Neural crest cell (in vitro differentiated cells): Measurements from ENCODE around the gene CELF4. TPM values are rescaled to one million over a fixed set of nuclear protein-coding genes. Genes with fewer than 3 reads are reported as not detected.

Experiments
- DNase-seq: peaks from one replicate; pipeline ENCODE4 v3.0.0; 2021; ENCODE audit warnings: low read depth, mixed read lengths, low spot score
- H3K27ac Mint-ChIP-seq: one replicate; pipeline ENCODE4 v1.8.0; 2021; ENCODE audit warnings: mild to moderate bottlenecking, mixed read lengths; ENCODE audit not compliant: unreplicated experiment
- H3K27me3 Mint-ChIP-seq: 2 replicates; pipeline ENCODE4 v1.8.0; 2021; ENCODE audit warnings: low read depth, mild to moderate bottlenecking, mixed read lengths
- H3K36me3 Mint-ChIP-seq: 2 replicates; pipeline ENCODE4 v1.8.0; 2021; ENCODE audit warnings: low read depth, mild to moderate bottlenecking, mixed read lengths
- H3K4me1 Mint-ChIP-seq: 2 replicates; pipeline ENCODE4 v1.8.0; 2021; ENCODE audit warnings: mixed read lengths
- H3K4me3 Mint-ChIP-seq: one replicate; pipeline ENCODE4 v1.8.0; 2021; ENCODE audit warnings: mild to moderate bottlenecking, mixed read lengths
- H3K9me3 Mint-ChIP-seq: 2 replicates; pipeline ENCODE4 v1.8.0; 2021; ENCODE audit warnings: mixed read lengths
- CTCF ChIP-seq: fragments of 200-600 bp; sonication (generic); conservative IDR thresholded peaks from 2 replicates; pipeline ENCODE4 v1.5.0; 2021; ENCODE audit warnings: antibody characterized with exemption, mild to moderate bottlenecking
- total RNA-seq: library from RNA; stranded (reverse); gene quantifications from 2 replicates; pipeline ENCODE4 v1.2.1, GENCODE V29; 2021

The CELF4 gene
- total RNA-seq, 1 donor from 2014 or later: 1.9 TPM

- peaks cover 14% of the 10 kb centered on the region for H3K27me3 Mint-ChIP-seq
- no peaks in the 10 kb centered on the region for H3K9me3 Mint-ChIP-seq
- no peak overlapping the region for H3K4me3 Mint-ChIP-seq
- no peaks in the 10 kb centered on the region for H3K36me3 Mint-ChIP-seq
- no peak for DNase-seq
- no peak overlapping the region for H3K27ac Mint-ChIP-seq
- TF ChIP-seq CTCF: no peak
- peaks cover 15% of the 10 kb centered on the region for H3K4me1 Mint-ChIP-seq
Measured at GRCh38 chr18:37389684-37390368, 175.8 kb downstream of the CELF4 start.

GRCh38 chr18:37389041-37389440 is 176.6 kb downstream of the CELF4 start:
- peaks cover 15% of the 10 kb centered on the region for H3K4me1 Mint-ChIP-seq
- TF ChIP-seq CTCF: no peak
- peaks cover 21% of the 10 kb centered on the region for H3K27me3 Mint-ChIP-seq
- H3K27ac Mint-ChIP-seq: no peak overlapping the region
- DNase-seq: no peak
- H3K9me3 Mint-ChIP-seq: no peaks in the 10 kb centered on the region
- no peaks in the 10 kb centered on the region for H3K36me3 Mint-ChIP-seq
- no peak overlapping the region for H3K4me3 Mint-ChIP-seq

GRCh38 chr18:37388413-37388812 is 177.2 kb downstream of the CELF4 start:
- peaks cover 26% of the 10 kb centered on the region for H3K27me3 Mint-ChIP-seq
- peaks cover 14% of the 10 kb centered on the region for H3K4me1 Mint-ChIP-seq
- H3K27ac Mint-ChIP-seq: no peak overlapping the region
- no peak overlapping the region for H3K4me3 Mint-ChIP-seq
- no peak for DNase-seq
- no peaks in the 10 kb centered on the region for H3K36me3 Mint-ChIP-seq
- no peak for TF ChIP-seq CTCF
- H3K9me3 Mint-ChIP-seq: no peaks in the 10 kb centered on the region

- Mint-ChIP-seq H3K27ac (no peak overlapping the region), H3K4me3 (no peak overlapping the region), H3K9me3 (no peaks in the 10 kb centered on the region), H3K36me3 (no peaks in the 10 kb centered on the region), H3K27me3 (peaks cover 21% of the 10 kb centered on the region), H3K4me1 (peaks cover 5% of the 10 kb centered on the region)
- DNase-seq: no peak
- peak; percentile 92 for TF ChIP-seq CTCF
Measured at GRCh38 chr18:37385846-37386778, 179.5 kb downstream of the CELF4 start.

- DNase-seq: no peak
- no peak for TF ChIP-seq CTCF
- no peak overlapping the region for H3K4me3 Mint-ChIP-seq
- peaks cover 33% of the 10 kb centered on the region for H3K27me3 Mint-ChIP-seq
- peaks cover 5% of the 10 kb centered on the region for H3K4me1 Mint-ChIP-seq
- H3K36me3 Mint-ChIP-seq: no peaks in the 10 kb centered on the region
- H3K9me3 Mint-ChIP-seq: peaks cover 7% of the 10 kb centered on the region
- H3K27ac Mint-ChIP-seq: no peak overlapping the region
Measured at GRCh38 chr18:37383846-37384595, 181.6 kb downstream of the CELF4 start.
